ENCODE data around the gene RAB6B. TPM values are rescaled to one million over a fixed set of nuclear protein-coding genes. Genes with fewer than 3 reads are reported as not detected.

The RAB6B gene
- total and polyA plus RNA-seq, 2 of the 8 experiments (the other 6 are each of a cell fraction or from before 2014, with no cell fraction given) = 7.9 to 15.6 TPM

DNA sequence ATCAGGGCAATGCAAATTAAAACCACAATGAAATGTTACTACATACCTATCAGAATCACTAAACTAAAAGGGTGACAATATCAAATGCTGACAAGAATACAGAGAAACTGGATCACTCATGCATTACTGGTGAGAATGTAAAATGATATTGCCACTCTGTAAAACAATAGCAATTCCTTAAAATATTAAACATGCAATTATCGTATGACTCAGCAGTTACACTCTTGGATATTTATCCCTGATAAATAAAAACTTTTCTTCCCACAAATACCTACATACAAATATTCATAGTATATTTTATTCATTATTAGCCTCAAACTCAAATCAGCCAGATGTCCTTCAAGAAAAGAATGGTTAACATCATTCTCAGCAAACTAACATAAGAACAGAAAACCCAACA is 25.9 kb upstream of the RAB6B start:
- no peak overlapping the region for H4K91ac ChIP-seq (replicated peaks; ENCODE audit: insufficient read length, low read length)
- H3K9ac ChIP-seq (replicated peaks in 1 of 4; ENCODE audit: extremely low read depth in 1 of 4, low read depth in 3 of 4, low read length in 3 of 4) = no peak overlapping the region
- H3K79me2 ChIP-seq (ENCODE audit: control insufficient read depth in 1 of 2, insufficient read depth in 2 of 2, low read length in 2 of 2) = no peaks in the 10 kb centered on the region
- no peaks in the 10 kb centered on the region for H3K36me3 ChIP-seq (ENCODE audit: control insufficient read depth in 2 of 4, insufficient read depth in 4 of 4, low read length in 3 of 4)
- no peak overlapping the region for H3K4me3 ChIP-seq (ENCODE audit: extremely low read depth in 1 of 4, insufficient read depth in 2 of 4, low read depth in 3 of 4, low read length in 4 of 4)
- no peak overlapping the region for H2BK15ac ChIP-seq (ENCODE audit: low read length)
- no peak overlapping the region for H4K8ac ChIP-seq (ENCODE audit: extremely low read depth, insufficient read depth, low read length)
- no peaks in the 10 kb centered on the region for H4K20me1 ChIP-seq (replicated peaks in 1 of 2; ENCODE audit: control insufficient read depth in 1 of 2, insufficient read depth in 2 of 2, low read length in 2 of 2)
- no peak overlapping the region for H2AFZ ChIP-seq (ENCODE audit: low read length)
- FAIRE-seq (no peak), DNase-seq (ENCODE audit: low read depth in 1 of 2, low spot score in 2 of 2) (no peak)
- H4K5ac ChIP-seq (ENCODE audit: insufficient read length, low read depth, low read length) = no peak overlapping the region
- H3K79me1 ChIP-seq (ENCODE audit: low read depth, low read length) = no peaks in the 10 kb centered on the region
- no peak overlapping the region for H3K4ac ChIP-seq (replicated peaks; ENCODE audit: insufficient read length, low read depth, low read length)
- no peak overlapping the region for H2BK12ac ChIP-seq (ENCODE audit: low read depth, low read length)
- no peaks in the 10 kb centered on the region for H3K4me1 ChIP-seq (replicated peaks in 1 of 4; ENCODE audit: control insufficient read depth in 3 of 4, insufficient read depth in 4 of 4, low read length in 3 of 4)
- H2BK20ac ChIP-seq (ENCODE audit: low read length) = no peak overlapping the region
- no peaks in the 10 kb centered on the region; the same call in 1 of the 2 replicates for H3K23me2 ChIP-seq (ENCODE audit: low read depth, low read length)
- no peak overlapping the region for H3K27ac ChIP-seq (ENCODE audit: low read depth, low read length)
- ChIA-PET POLR2A (ENCODE audit: partially characterized antibody) (no interaction called here), CTCF (ENCODE audit: partially characterized antibody) (no interaction called here)
- H3K9me3 ChIP-seq (ENCODE audit: insufficient read depth in 2 of 2, low read depth in 1 of 2, low read length in 1 of 2) = no peaks in the 10 kb centered on the region
- no peak overlapping the region for H3K14ac ChIP-seq (ENCODE audit: insufficient read length)
- no peak overlapping the region for H3K23ac ChIP-seq (ENCODE audit: insufficient read length)
- 86% methylated on average over 1 of the region's 1 CpG; no CpG with 5 or more reads in 1 of the 2 experiments for WGBS, 2 experiments (ENCODE audit: extremely low coverage in 1 of 2, insufficient coverage in 1 of 2, insufficient read length in 1 of 2, insufficient replicate concordance in 2 of 2, low coverage in 1 of 2, low lambda C conversion rate in 2 of 2, missing lambda C conversion rate in 1 of 2)
- no peak overlapping the region for H2BK120ac ChIP-seq (replicated peaks; ENCODE audit: low read depth, low read length)
- H3K56ac ChIP-seq (replicated peaks; ENCODE audit: insufficient read length, low read depth, low read length) = no peak overlapping the region
- H2BK5ac ChIP-seq (ENCODE audit: low read depth, low read length) = no peak overlapping the region
- no peak overlapping the region for H2AK5ac ChIP-seq (ENCODE audit: low read depth, low read length)
- no peak overlapping the region for H3K4me2 ChIP-seq (ENCODE audit: insufficient read depth in 1 of 2, low read depth in 2 of 2, low read length in 2 of 2)
- H3K18ac ChIP-seq (ENCODE audit: extremely low read depth, low read length) = no peak overlapping the region
- H3K27me3 ChIP-seq (replicated peaks in 1 of 4; ENCODE audit: control insufficient read depth in 3 of 4, extremely low read depth in 1 of 4, insufficient read depth in 3 of 4, low read length in 3 of 4) = 0 out of 7 replicates have a peak, but pooled peaks cover 0 to under 1% (median 0%) of the 10 kb centered on the region in 4 experiments
- no peak for TF ChIP-seq BCL11A (IDR thresholded peaks at IDR 0.05; ENCODE audit: low read depth in 2 of 2, low read length in 2 of 2)
- no peak for TF ChIP-seq TCF12 (IDR thresholded peaks at IDR 0.05; ENCODE audit: low read depth, low read length)
- no peak for TF ChIP-seq RNF2 (IDR thresholded peaks at IDR 0.05; ENCODE audit: borderline replicate concordance, low read depth, low read length, missing control alignments, poor library complexity, severe bottlenecking)
- TF ChIP-seq EZH2 (IDR thresholded peaks at IDR 0.05; ENCODE audit: low read depth, low read length, severe bottlenecking) = no peak
- no peak for TF ChIP-seq BRCA1 (IDR thresholded peaks at IDR 0.05; ENCODE audit: low read depth, low read length)
- TF ChIP-seq JUND (IDR thresholded peaks at IDR 0.05; ENCODE audit: low read length) = no peak
- no peak for TF ChIP-seq HDAC6 (IDR thresholded peaks at IDR 0.05; ENCODE audit: low read depth, low read length)
- no peak for TF ChIP-seq SP2 (IDR thresholded peaks at IDR 0.05; ENCODE audit: low read length)
- TF ChIP-seq POLR2AphosphoS5 (IDR thresholded peaks at IDR 0.05; ENCODE audit: low read depth, low read length) = no peak
- TF ChIP-seq TAF7 (optimal IDR thresholded peaks at IDR 0.05; ENCODE audit: borderline replicate concordance, low read depth, low read length) = no peak
- no peak for TF ChIP-seq KDM4A (IDR thresholded peaks at IDR 0.05; ENCODE audit: low read depth, low read length, severe bottlenecking)
- no peak for TF ChIP-seq GTF2F1 (IDR thresholded peaks at IDR 0.05; ENCODE audit: borderline replicate concordance, low read depth, low read length)
- TF ChIP-seq KDM1A (IDR thresholded peaks at IDR 0.05; ENCODE audit: borderline replicate concordance, low read length) = no peak
- no peak for TF ChIP-seq CHD1 (IDR thresholded peaks at IDR 0.05; ENCODE audit: low read depth, low read length)
- no peak for TF ChIP-seq CBX8 (IDR thresholded peaks at IDR 0.05; ENCODE audit: borderline replicate concordance, low read depth, low read length)

Data from H1 (cell line).